ENCODE data around the gene ADAMTS6.

The ADAMTS6 gene

DNA sequence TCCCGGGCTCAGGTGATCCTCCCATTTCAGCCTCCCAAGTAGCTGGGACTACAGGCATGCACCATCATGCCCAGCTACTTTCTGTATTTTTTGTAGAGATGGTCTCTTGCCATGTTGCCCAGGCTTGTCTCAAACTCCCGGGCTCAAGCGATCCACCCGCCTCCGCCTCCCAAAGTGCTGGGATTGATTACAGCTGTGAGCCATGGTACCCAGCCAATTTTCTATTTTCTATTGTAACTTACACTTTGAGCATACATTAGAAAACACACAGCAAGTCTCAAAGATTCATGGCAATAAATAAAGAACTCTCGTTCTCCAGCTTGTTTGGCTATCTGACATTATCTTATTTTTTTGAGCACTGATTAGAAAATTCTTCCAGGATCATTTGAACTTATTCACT lies 228.7 kb downstream of the ADAMTS6 start:
- Histone ChIP-seq H3K4me2 (ENCODE audit: low read length) (no peak overlapping the region), H3K36me3 (ENCODE audit: control insufficient read depth, low read length) (no peaks in the 10 kb centered on the region), H3F3A (ENCODE audit: control insufficient read depth, insufficient read depth) (no peaks in the 10 kb centered on the region), H3K79me2 (ENCODE audit: control insufficient read depth, low read length) (no peaks in the 10 kb centered on the region), H3K27ac (ENCODE audit: low read depth, low read length) (no peak overlapping the region), H3K4me3 (ENCODE audit: low read length) (no peak overlapping the region), H3K9me2 (replicated peaks; ENCODE audit: control insufficient read depth, low read length) (no peaks in the 10 kb centered on the region), H4K20me1 (ENCODE audit: control insufficient read depth, insufficient read depth, low read depth, low read length) (no peaks in the 10 kb centered on the region), H3K27me3 (ENCODE audit: control insufficient read depth, low read length) (no peaks in the 10 kb centered on the region), H3K4me1 (ENCODE audit: control insufficient read depth, low read length) (no peaks in the 10 kb centered on the region), H3K9me3 (ENCODE audit: control insufficient read depth, insufficient read depth, low read length) (no peaks in the 10 kb centered on the region)
- TF ChIP-seq, protein P1, sequence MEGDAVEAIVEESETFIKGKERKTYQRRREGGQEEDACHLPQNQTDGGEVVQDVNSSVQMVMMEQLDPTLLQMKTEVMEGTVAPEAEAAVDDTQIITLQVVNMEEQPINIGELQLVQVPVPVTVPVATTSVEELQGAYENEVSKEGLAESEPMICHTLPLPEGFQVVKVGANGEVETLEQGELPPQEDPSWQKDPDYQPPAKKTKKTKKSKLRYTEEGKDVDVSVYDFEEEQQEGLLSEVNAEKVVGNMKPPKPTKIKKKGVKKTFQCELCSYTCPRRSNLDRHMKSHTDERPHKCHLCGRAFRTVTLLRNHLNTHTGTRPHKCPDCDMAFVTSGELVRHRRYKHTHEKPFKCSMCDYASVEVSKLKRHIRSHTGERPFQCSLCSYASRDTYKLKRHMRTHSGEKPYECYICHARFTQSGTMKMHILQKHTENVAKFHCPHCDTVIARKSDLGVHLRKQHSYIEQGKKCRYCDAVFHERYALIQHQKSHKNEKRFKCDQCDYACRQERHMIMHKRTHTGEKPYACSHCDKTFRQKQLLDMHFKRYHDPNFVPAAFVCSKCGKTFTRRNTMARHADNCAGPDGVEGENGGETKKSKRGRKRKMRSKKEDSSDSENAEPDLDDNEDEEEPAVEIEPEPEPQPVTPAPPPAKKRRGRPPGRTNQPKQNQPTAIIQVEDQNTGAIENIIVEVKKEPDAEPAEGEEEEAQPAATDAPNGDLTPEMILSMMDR (IDR thresholded peaks at IDR 0.05; ENCODE audit: low read depth, low read length, poor library complexity, severe bottlenecking): no peak
- no peak for TF ChIP-seq EZH2phosphoT487 (IDR thresholded peaks at IDR 0.05; ENCODE audit: borderline replicate concordance, low read length)

DNA sequence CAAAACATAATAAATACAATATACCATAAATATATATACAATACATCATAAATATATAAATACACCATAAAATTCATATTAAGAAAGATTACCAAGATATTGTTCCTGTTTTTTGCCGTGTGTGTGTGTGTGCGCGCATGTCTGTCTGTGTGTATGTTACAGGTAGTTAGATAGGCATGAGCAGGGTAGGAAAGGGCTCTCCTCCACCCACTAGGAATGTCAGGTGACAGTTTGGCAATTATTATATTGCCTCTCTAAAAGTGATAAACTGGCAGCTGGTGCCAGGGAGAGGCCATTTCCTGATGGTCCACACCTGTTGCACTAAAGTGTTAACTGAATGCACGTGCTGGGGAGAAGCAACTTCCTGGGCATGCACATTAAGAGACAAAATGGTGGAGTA lies 232.8 kb downstream of the ADAMTS6 start:
- H3K4me3 ChIP-seq (ENCODE audit: low read length): no peak overlapping the region
- H3K27me3 ChIP-seq (ENCODE audit: control insufficient read depth, low read length): no peaks in the 10 kb centered on the region
- no peaks in the 10 kb centered on the region for H3K4me1 ChIP-seq (ENCODE audit: control insufficient read depth, low read length)
- no peaks in the 10 kb centered on the region for H3K36me3 ChIP-seq (ENCODE audit: control insufficient read depth, low read length)
- H3K9me2 ChIP-seq (replicated peaks; ENCODE audit: control insufficient read depth, low read length): no peaks in the 10 kb centered on the region
- no peak overlapping the region for H3K4me2 ChIP-seq (ENCODE audit: low read length)
- no peak for TF ChIP-seq EZH2phosphoT487 (IDR thresholded peaks at IDR 0.05; ENCODE audit: borderline replicate concordance, low read length)
- TF ChIP-seq, protein P1 (IDR thresholded peaks at IDR 0.05; ENCODE audit: low read depth, low read length, poor library complexity, severe bottlenecking): no peak
- no peaks in the 10 kb centered on the region for H3K79me2 ChIP-seq (ENCODE audit: control insufficient read depth, low read length)
- H3F3A ChIP-seq (ENCODE audit: control insufficient read depth, insufficient read depth): no peaks in the 10 kb centered on the region
- H3K9me3 ChIP-seq (ENCODE audit: control insufficient read depth, insufficient read depth, low read length): no peaks in the 10 kb centered on the region
- H3K27ac ChIP-seq (ENCODE audit: low read depth, low read length): no peak overlapping the region
- H4K20me1 ChIP-seq (ENCODE audit: control insufficient read depth, insufficient read depth, low read depth, low read length): no peaks in the 10 kb centered on the region

DNA sequence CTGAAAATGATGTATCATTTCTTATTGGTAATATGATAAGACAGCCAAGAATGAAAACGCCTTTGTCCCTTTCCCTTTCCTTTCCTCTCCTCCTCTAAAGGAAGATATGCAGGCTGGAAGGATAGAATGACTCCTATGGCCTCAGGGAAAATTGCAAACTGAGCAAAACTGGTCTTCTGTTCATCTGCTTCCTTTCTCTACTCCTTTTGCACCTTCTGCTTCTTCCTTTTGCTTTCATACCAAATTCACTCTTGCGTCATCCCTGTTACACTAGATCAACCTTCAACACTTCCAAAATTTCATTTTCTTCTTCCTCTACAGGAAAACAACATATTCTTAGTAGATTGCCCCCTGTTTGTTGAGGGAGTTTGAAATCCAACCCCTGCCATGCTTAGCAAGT lies 234.1 kb downstream of the ADAMTS6 start:
- H3K9me3 ChIP-seq (ENCODE audit: control insufficient read depth, insufficient read depth, low read length): no peaks in the 10 kb centered on the region
- no peak overlapping the region for H3K4me2 ChIP-seq (ENCODE audit: low read length)
- no peak overlapping the region for H3K27ac ChIP-seq (ENCODE audit: low read depth, low read length)
- no peaks in the 10 kb centered on the region for H3K79me2 ChIP-seq (ENCODE audit: control insufficient read depth, low read length)
- no peaks in the 10 kb centered on the region for H3K4me1 ChIP-seq (ENCODE audit: control insufficient read depth, low read length)
- no peaks in the 10 kb centered on the region for H3F3A ChIP-seq (ENCODE audit: control insufficient read depth, insufficient read depth)
- H3K4me3 ChIP-seq (ENCODE audit: low read length): no peak overlapping the region
- no peak for TF ChIP-seq EZH2phosphoT487 (IDR thresholded peaks at IDR 0.05; ENCODE audit: borderline replicate concordance, low read length)
- TF ChIP-seq, protein P1 (IDR thresholded peaks at IDR 0.05; ENCODE audit: low read depth, low read length, poor library complexity, severe bottlenecking): no peak
- no peaks in the 10 kb centered on the region for H3K36me3 ChIP-seq (ENCODE audit: control insufficient read depth, low read length)
- H3K27me3 ChIP-seq (ENCODE audit: control insufficient read depth, low read length): no peaks in the 10 kb centered on the region
- no peaks in the 10 kb centered on the region for H4K20me1 ChIP-seq (ENCODE audit: control insufficient read depth, insufficient read depth, low read depth, low read length)
- no peaks in the 10 kb centered on the region for H3K9me2 ChIP-seq (replicated peaks; ENCODE audit: control insufficient read depth, low read length)

DNA sequence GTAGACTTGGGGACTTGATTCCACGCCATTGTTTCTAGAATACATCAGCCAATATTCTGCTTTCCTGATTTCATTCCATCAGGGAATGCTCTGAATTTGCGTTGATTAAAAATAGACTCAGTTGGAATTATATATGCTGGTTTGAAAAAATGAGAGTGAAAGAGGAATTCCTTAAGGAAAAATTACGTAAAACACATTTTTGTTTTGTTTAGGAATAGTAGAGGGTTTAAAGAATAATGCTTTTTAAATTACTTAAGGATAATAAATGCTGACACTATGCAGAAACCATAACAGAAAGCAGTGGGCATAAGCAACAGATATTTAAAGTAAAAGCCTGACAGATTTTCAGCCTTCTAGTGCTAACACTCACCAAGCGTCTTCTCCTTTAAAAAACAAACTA lies 235.0 kb downstream of the ADAMTS6 start:
- Histone ChIP-seq H4K20me1 (ENCODE audit: control insufficient read depth, insufficient read depth, low read depth, low read length) (no peaks in the 10 kb centered on the region), H3K27me3 (ENCODE audit: control insufficient read depth, low read length) (no peaks in the 10 kb centered on the region), H3K4me3 (ENCODE audit: low read length) (no peak overlapping the region), H3K9me3 (ENCODE audit: control insufficient read depth, insufficient read depth, low read length) (no peaks in the 10 kb centered on the region), H3F3A (ENCODE audit: control insufficient read depth, insufficient read depth) (no peaks in the 10 kb centered on the region), H3K36me3 (ENCODE audit: control insufficient read depth, low read length) (no peaks in the 10 kb centered on the region), H3K9me2 (replicated peaks; ENCODE audit: control insufficient read depth, low read length) (no peaks in the 10 kb centered on the region), H3K27ac (ENCODE audit: low read depth, low read length) (no peak overlapping the region), H3K79me2 (ENCODE audit: control insufficient read depth, low read length) (no peaks in the 10 kb centered on the region), H3K4me1 (ENCODE audit: control insufficient read depth, low read length) (no peaks in the 10 kb centered on the region), H3K4me2 (ENCODE audit: low read length) (no peak overlapping the region)
- TF ChIP-seq, protein P1 (IDR thresholded peaks at IDR 0.05; ENCODE audit: low read depth, low read length, poor library complexity, severe bottlenecking): no peak
- no peak for TF ChIP-seq EZH2phosphoT487 (IDR thresholded peaks at IDR 0.05; ENCODE audit: borderline replicate concordance, low read length)
